ENCODE data around the gene CTSS.
A peak's percentile ranks its signal among the peaks of the same experiment; 100 is the strongest.

- no peak for TF ChIP-seq CTCF (IDR thresholded peaks at IDR 0.05)
- peak in 1 of 3 donors; percentile 21 for TF ChIP-seq POLR2AphosphoS5 (IDR thresholded peaks at IDR 0.05)
- TF ChIP-seq POLR2A (IDR thresholded peaks at IDR 0.05), result no peak
- TF ChIP-seq EP300 (IDR thresholded peaks at IDR 0.05), result no peak
Observed at GRCh38 chr1:150809651-150810050, 44.1 kb upstream of the CTSS start.
